IPS-15b (cell line): Measurements from ENCODE around the gene ZSWIM3.

Source experiments
- H3K27me3 ChIP-seq: one replicate; pipeline ENCODE4 v1.6.1; 2013; ENCODE audit warnings: low read length; ENCODE audit not compliant: control insufficient read depth, insufficient read depth
- H3K36me3 ChIP-seq: one replicate; pipeline ENCODE4 v1.6.1; 2013; ENCODE audit warnings: low read length; ENCODE audit not compliant: control insufficient read depth, insufficient read depth
- H3K4me1 ChIP-seq: one replicate; pipeline ENCODE4 v1.6.1; 2013; ENCODE audit warnings: mild to moderate bottlenecking, low read length; ENCODE audit not compliant: control insufficient read depth, insufficient read depth
- H3K4me3 ChIP-seq: one replicate; pipeline ENCODE4 v1.5.1; 2013; ENCODE audit warnings: low read depth, low read length
- H3K9ac ChIP-seq: one replicate; pipeline ENCODE4 v1.6.1; 2013; ENCODE audit warnings: low read depth, mild to moderate bottlenecking, low read length
- H3K9me3 ChIP-seq: one replicate; pipeline ENCODE4 v1.6.1; 2013; ENCODE audit warnings: mild to moderate bottlenecking, low read length; ENCODE audit not compliant: control insufficient read depth, insufficient read depth

The ZSWIM3 gene

DNA sequence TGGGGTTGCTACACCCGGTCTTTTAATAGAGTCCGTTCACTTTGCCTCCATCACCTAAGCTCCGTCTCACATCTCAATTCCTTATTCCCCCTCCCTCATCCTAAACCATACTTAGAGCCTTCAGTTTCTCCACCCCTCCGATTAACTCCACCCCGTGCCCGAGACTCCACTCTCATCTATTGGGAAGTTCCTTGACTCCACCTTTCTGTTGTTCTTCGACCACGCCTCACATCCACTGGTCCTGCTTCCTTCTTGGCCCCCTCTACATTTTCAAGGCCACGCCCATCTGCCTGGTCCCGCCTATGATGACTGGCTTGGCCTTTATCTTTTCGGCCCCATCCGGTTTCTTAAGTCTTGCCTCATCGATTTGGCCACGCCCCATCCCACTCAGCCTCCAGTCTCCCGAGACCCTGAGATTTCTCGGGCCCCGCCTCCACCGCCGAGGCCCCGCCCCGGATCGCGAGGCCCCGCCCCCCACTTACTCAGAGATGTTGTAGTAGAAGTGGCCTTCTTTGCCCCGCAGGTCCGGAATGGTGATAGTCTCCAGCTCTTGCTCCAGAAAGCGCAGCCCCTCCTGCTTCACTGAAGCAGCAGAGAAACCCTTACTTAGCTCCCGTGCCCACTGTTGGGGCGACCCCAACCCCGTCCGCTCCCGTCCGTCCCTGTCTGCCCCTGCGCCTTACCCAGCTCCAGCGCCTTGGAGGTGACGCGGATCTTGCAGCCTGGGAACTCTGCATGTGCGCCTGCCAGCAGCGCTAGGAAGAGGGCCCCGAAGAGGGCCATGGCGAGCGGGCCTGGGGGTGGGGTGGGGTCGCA, 53.5 kb downstream of the ZSWIM3 start:
- Histone ChIP-seq H3K9me3 (no peaks in the 10 kb centered on the region), H3K36me3 (peaks cover 12% of the 10 kb centered on the region), H3K9ac (peak overlapping the region; percentile 79), H3K4me1 (peaks cover 3% of the 10 kb centered on the region), H3K27me3 (peaks cover 3% of the 10 kb centered on the region), H3K4me3 (peak overlapping the region; percentile 85)

DNA sequence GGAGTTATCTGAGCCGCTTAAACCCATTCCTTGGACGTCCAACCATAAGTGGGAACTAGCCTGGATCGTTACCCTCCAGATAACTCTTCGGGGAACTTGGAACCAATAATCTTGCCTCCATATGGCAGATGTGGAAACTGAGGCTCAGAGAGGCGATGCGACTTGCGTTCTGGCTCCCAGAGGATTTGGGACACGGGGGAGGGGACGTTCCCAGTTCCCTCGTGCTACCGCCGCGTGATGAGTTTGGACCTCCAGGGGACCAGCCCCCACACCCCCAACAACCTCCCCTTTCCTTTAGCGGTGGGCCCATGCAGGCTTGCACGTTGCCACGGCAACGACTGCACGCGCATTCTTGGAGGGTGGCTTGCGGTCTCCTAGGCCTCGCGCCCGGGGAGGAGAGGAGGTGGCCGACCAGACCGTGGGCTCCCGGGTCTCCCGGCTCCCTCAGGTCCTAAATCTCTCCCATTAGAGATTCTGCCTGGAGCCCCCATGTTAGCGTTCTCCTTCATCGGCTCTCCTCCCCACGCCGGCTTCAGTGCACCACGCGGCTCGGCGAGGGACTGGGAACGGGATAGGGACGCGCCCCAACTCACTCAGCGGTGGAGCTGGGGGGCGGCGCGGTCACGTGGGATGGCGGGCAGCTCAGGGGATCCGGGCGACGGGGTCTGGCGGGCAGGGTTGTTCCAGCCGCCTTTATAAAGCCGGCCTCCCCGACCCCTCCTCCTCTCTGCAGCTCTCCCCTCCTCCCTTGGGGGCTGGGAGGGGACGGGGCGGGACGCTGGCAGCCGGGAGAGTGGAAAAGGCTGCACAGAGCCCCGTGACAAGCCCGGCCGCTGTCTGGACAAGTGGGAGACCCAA, 54.3 kb downstream of the ZSWIM3 start, which contains the start of gene PLTP:
Gene PLTP (minus strand): TSS at position 670 of the 858 bp plus-strand sequence. CDS start 703 bp downstream, outside the sequence.
- H3K9me3 ChIP-seq: no peaks in the 10 kb centered on the region
- H3K36me3 ChIP-seq: peaks cover 12% of the 10 kb centered on the region
- peak within 1 kb of the TSS; percentile 85 for H3K4me3 ChIP-seq
- peaks cover 3% of the 10 kb centered on the region for H3K4me1 ChIP-seq
- peaks cover 3% of the 10 kb centered on the region for H3K27me3 ChIP-seq
- peak within 1 kb of the TSS; percentile 79 for H3K9ac ChIP-seq

- Histone ChIP-seq H3K36me3 (peaks cover 10% of the 10 kb centered on the region), H3K9me3 (no peaks in the 10 kb centered on the region), H3K4me3 (peak overlapping the region; percentile 85), H3K4me1 (peaks cover 3% of the 10 kb centered on the region), H3K27me3 (peaks cover 3% of the 10 kb centered on the region), H3K9ac (no peak overlapping the region)
Observed at GRCh38 chr20:45912344-45912682, 54.9 kb downstream of the ZSWIM3 start.

DNA sequence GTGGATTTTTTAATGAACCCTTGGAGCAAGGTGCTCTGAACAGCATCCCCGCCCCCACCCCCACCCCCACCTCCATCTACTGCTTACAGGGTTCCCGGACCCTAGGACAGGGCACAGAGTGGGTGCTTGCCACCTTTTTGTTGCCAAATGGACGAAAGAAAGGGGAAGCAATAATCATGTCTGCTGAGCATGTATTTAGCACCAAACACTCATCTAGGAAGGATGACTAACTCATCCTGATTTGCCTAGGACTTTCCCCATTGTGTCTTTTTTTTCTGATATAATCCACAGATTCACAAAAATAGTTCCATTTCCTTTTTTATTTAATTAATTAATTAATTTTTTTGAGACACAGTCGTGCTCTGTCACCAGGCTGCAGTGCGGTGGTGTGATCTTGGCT, 55.7 kb downstream of the ZSWIM3 start:
- Histone ChIP-seq H3K4me1 (peaks cover 3% of the 10 kb centered on the region), H3K9me3 (no peaks in the 10 kb centered on the region), H3K36me3 (peaks cover 4% of the 10 kb centered on the region), H3K4me3 (no peak overlapping the region), H3K9ac (no peak overlapping the region), H3K27me3 (peaks cover 3% of the 10 kb centered on the region)

DNA sequence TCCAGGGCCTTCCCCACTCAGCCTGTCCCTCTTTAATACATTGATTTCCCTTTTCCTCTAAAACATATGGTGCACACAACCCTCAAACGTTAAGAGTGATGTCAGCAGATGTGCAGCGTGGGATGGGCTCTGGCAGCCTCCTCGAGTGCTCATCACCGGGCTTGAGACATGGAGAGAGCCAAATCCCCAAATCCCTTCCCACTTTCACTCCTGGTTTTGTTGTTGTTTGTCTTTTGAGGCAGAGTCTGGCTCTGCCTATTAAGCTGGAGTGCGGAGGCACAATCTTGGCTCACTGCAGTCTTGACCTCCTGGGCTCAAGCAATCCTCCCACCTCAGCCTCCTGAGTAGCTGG, 60.4 kb downstream of the ZSWIM3 start:
- no peaks in the 10 kb centered on the region for H3K4me1 ChIP-seq
- H3K27me3 ChIP-seq: no peaks in the 10 kb centered on the region
- no peaks in the 10 kb centered on the region for H3K9me3 ChIP-seq
- H3K4me3 ChIP-seq: no peak overlapping the region
- H3K9ac ChIP-seq: no peak overlapping the region
- no peaks in the 10 kb centered on the region for H3K36me3 ChIP-seq

DNA sequence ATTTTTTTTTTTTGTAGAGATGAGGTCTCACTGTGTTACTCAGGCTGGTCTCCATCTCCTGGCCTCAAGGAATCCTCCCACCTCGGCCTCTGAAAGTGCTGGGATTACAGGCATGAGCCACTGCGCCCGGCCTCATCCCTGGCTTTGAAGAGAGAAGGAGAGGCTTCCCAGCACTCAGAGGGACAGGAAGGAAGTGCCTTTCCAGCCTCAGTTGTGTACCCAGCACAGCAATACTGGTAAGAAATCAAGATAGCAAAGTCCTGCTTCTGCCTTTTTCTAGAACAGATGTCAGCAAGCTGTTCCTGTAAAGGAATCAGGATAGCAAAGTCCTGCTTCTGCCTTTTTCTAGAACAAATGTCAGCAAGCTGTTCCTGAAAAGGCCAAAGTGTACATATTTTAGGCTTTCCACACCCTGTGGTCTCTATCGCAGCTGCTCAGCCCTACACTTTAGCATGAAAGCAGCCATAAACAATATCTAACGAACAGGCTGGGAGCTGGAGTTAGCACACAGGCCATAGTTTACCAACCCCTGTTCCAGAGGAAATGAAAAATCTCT, 60.8 kb downstream of the ZSWIM3 start:
- H3K36me3 ChIP-seq: no peaks in the 10 kb centered on the region

DNA sequence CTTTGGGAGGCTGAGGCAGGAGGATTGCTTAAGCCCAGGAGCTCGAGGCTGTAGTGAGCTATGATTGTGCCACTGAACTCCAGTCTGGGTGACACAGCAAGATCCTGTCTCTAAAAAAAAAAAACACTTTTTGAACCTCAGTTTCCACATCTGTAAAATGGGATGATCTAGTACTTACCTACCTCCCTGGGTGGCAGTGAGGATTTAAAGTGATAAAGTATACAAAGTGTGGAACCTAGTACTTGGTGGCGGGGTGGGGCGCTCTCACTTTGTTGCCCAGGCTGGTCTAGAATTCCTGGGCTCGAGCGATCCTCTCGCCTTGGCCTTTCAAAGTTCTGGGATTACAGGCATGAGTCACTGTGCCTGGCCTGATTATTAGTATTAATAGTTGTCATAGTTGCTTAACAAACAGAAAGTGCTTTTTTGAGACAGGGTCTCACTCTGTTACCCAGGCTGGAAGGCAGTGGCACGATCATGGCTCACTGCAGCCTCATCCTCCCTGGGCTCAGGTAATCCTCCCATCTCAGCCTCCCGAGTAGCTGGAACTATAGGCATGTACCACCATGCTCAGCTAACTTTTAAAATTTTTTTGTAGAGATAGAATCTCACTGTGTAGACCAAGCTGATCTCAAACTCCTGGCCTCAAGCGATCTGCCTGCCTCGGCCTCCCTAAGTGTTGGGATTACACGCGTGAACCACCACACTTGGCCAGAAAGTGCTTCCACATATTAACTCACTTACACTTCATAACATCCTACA, 61.5 kb downstream of the ZSWIM3 start:
- Histone ChIP-seq H3K4me3 (no peak overlapping the region), H3K36me3 (no peaks in the 10 kb centered on the region), H3K9ac (no peak overlapping the region), H3K27me3 (no peaks in the 10 kb centered on the region), H3K4me1 (no peaks in the 10 kb centered on the region), H3K9me3 (no peaks in the 10 kb centered on the region)

More for the DNA sequence above, 60.8 kb downstream of the ZSWIM3 start:
- no peaks in the 10 kb centered on the region for H3K4me1 ChIP-seq
- H3K27me3 ChIP-seq: no peaks in the 10 kb centered on the region
- H3K9me3 ChIP-seq: no peaks in the 10 kb centered on the region
- no peak overlapping the region for H3K4me3 ChIP-seq
- H3K9ac ChIP-seq: no peak overlapping the region

GRCh38 chr20:45919542-45920399, 62.4 kb downstream of the ZSWIM3 start:
- H3K4me1 ChIP-seq: no peaks in the 10 kb centered on the region
- H3K27me3 ChIP-seq: no peaks in the 10 kb centered on the region
- H3K36me3 ChIP-seq: no peaks in the 10 kb centered on the region
- no peak overlapping the region for H3K9ac ChIP-seq
- no peaks in the 10 kb centered on the region for H3K9me3 ChIP-seq
- no peak overlapping the region for H3K4me3 ChIP-seq

- Histone ChIP-seq H3K9ac (no peak overlapping the region), H3K4me1 (peaks cover 2% of the 10 kb centered on the region)
Observed at GRCh38 chr20:45920462-45921336, 63.3 kb downstream of the ZSWIM3 start.

More at GRCh38 chr20:45920462-45921336, 63.3 kb downstream of the ZSWIM3 start:
- Histone ChIP-seq H3K36me3 (no peaks in the 10 kb centered on the region), H3K4me3 (no peak overlapping the region), H3K9me3 (no peaks in the 10 kb centered on the region), H3K27me3 (no peaks in the 10 kb centered on the region)
